Measurements from ENCODE around the gene RTP3. TPM values are rescaled to one million over a fixed set of nuclear protein-coding genes. Genes with fewer than 3 reads are reported as not detected.

Gene RTP3
- polyA plus RNA-seq, 1 of the 3 experiments (the other 2 are of a cell fraction), result not detected

DNA sequence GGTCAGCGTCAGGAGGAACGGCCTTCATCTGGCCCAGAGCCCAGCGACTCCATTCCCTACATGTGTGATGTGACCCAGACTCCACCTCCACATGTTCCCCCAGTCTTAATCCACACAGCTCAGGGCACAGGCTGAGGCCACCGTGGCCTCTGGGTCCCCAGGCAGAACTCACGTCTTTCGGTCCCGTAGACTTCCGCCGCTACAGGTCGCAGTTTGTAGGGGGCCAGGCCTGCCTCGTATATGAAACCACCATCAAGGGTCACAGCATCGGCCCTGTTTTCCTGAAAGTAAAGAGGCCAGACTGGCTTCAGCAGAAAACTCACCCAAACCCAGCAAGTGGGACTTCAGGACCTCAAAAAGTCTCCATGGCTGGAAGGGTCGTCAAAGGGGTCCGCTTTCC is 41.7 kb upstream of the RTP3 start:
- no peak overlapping the region for H3K9ac ChIP-seq
- H3F3A ChIP-seq (replicated peaks; ENCODE audit: insufficient read depth), result no peaks in the 10 kb centered on the region
- no peaks in the 10 kb centered on the region for H3K36me3 ChIP-seq (replicated peaks in 1 of 2; ENCODE audit: control insufficient read depth in 1 of 2, insufficient read depth in 2 of 2, low read length in 1 of 2)
- TF ChIP-seq RXRA (IDR thresholded peaks at IDR 0.05; ENCODE audit: borderline replicate concordance, low read depth) (no peak), JUND (IDR thresholded peaks at IDR 0.05) (no peak), FOSL2 (IDR thresholded peaks at IDR 0.05; ENCODE audit: borderline replicate concordance, low read depth) (no peak), TEAD4 (IDR thresholded peaks at IDR 0.05; ENCODE audit: borderline replicate concordance, insufficient read depth) (no peak), FOXJ3 (CRISPR knock-in tag; IDR thresholded peaks at IDR 0.05) (no peak), GATA2 (CRISPR knock-in tag; IDR thresholded peaks at IDR 0.05) (no peak), TCF12 (IDR thresholded peaks at IDR 0.05) (no peak), YY1 (IDR thresholded peaks at IDR 0.05; ENCODE audit: low read depth) (no peak), RCOR1 (IDR thresholded peaks at IDR 0.05; ENCODE audit: low read length) (no peak), TAF1 (IDR thresholded peaks at IDR 0.05; ENCODE audit: borderline replicate concordance, low read depth, low read length) (no peak)
- TF ChIP-seq, protein P1, sequence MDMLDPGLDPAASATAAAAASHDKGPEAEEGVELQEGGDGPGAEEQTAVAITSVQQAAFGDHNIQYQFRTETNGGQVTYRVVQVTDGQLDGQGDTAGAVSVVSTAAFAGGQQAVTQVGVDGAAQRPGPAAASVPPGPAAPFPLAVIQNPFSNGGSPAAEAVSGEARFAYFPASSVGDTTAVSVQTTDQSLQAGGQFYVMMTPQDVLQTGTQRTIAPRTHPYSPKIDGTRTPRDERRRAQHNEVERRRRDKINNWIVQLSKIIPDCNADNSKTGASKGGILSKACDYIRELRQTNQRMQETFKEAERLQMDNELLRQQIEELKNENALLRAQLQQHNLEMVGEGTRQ (IDR thresholded peaks at IDR 0.05; ENCODE audit: borderline replicate concordance, low read depth, low read length), result no peak
- TF ChIP-seq, protein P2, sequence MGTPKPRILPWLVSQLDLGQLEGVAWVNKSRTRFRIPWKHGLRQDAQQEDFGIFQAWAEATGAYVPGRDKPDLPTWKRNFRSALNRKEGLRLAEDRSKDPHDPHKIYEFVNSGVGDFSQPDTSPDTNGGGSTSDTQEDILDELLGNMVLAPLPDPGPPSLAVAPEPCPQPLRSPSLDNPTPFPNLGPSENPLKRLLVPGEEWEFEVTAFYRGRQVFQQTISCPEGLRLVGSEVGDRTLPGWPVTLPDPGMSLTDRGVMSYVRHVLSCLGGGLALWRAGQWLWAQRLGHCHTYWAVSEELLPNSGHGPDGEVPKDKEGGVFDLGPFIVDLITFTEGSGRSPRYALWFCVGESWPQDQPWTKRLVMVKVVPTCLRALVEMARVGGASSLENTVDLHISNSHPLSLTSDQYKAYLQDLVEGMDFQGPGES (IDR thresholded peaks at IDR 0.05; ENCODE audit: low read depth, low read length), result no peak
- TF ChIP-seq, protein P3, sequence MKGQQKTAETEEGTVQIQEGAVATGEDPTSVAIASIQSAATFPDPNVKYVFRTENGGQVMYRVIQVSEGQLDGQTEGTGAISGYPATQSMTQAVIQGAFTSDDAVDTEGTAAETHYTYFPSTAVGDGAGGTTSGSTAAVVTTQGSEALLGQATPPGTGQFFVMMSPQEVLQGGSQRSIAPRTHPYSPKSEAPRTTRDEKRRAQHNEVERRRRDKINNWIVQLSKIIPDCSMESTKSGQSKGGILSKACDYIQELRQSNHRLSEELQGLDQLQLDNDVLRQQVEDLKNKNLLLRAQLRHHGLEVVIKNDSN (IDR thresholded peaks at IDR 0.05; ENCODE audit: borderline replicate concordance, low read depth), result no peak
- TF ChIP-seq, protein P4, sequence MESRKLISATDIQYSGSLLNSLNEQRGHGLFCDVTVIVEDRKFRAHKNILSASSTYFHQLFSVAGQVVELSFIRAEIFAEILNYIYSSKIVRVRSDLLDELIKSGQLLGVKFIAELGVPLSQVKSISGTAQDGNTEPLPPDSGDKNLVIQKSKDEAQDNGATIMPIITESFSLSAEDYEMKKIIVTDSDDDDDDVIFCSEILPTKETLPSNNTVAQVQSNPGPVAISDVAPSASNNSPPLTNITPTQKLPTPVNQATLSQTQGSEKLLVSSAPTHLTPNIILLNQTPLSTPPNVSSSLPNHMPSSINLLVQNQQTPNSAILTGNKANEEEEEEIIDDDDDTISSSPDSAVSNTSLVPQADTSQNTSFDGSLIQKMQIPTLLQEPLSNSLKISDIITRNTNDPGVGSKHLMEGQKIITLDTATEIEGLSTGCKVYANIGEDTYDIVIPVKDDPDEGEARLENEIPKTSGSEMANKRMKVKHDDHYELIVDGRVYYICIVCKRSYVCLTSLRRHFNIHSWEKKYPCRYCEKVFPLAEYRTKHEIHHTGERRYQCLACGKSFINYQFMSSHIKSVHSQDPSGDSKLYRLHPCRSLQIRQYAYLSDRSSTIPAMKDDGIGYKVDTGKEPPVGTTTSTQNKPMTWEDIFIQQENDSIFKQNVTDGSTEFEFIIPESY (IDR thresholded peaks at IDR 0.05; ENCODE audit: borderline replicate concordance, low read depth), result no peak
- no peak overlapping the region for H2AFZ ChIP-seq (ENCODE audit: low read depth)
- no peaks in the 10 kb centered on the region for H3K9me2 ChIP-seq
- no peaks in the 10 kb centered on the region for H4K20me1 ChIP-seq (ENCODE audit: insufficient read depth)
- POLR2A ChIA-PET, result no interaction called here
- no peaks in the 10 kb centered on the region for H3K9me3 ChIP-seq
- H3K4me3 ChIP-seq (ENCODE audit: low read depth in 2 of 2, low read length in 1 of 2), result no peak overlapping the region
- no peaks in the 10 kb centered on the region for H3K79me2 ChIP-seq (ENCODE audit: insufficient read depth)
- no peak for DNase-seq
- H3K27me3 ChIP-seq (ENCODE audit: insufficient read depth), result 0 out of 2 replicates have a peak, but pooled peaks cover 8% of the 10 kb centered on the region
- WGBS (ENCODE audit: low lambda C conversion rate), result 62% methylated on average over 11 of the region's 14 CpGs
- H3K4me2 ChIP-seq, result no peak overlapping the region
- no peaks in the 10 kb centered on the region for H3K4me1 ChIP-seq (ENCODE audit: control insufficient read depth in 1 of 2, insufficient read depth in 2 of 2, low read depth in 1 of 2, low read length in 1 of 2)
- CTCF ChIA-PET, result interaction anchor here (1.1 kb wide), 1 partner anchor 32 kb away, joined by 3 read pairs; no protein-coding TSS in a partner anchor
- H3K27ac ChIP-seq (ENCODE audit: low read depth in 2 of 2, low read length in 1 of 2), result no peak overlapping the region
